GM19238 (cell line): ENCODE results near the gene HSD17B14.
"Not testable (repeated sequence)": the region's sequence is repeated elsewhere in the genome, so short reads cannot be mapped to it uniquely, and the experiment has no call there.

ENCODE experiments used
- DNase-seq: peaks from one replicate; pipeline ENCODE4 v3.0.0; 2011; ENCODE audit warnings: low spot score; ENCODE audit not compliant: insufficient read length

The HSD17B14 gene

DNA sequence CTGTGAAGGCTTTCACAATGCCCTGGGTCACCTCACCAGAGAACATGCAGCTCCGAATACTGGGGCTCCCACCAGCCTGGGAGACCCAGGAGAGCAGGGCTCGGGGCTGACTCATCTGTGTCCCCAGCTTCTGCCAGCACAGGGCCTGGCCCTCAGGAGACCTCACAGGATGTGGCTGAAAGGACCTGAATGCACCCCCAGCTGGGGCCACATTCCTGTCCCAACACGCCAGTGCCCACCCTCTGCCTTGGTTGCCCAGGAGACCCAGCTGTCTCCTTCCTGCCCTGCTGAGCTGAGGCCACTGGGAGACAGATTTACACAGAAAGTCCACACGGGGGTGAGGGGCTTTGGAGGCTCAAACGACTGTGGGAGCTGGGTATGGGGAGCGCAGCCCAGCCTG is 37.4 kb downstream of the HSD17B14 start:
- no peak for DNase-seq

DNA sequence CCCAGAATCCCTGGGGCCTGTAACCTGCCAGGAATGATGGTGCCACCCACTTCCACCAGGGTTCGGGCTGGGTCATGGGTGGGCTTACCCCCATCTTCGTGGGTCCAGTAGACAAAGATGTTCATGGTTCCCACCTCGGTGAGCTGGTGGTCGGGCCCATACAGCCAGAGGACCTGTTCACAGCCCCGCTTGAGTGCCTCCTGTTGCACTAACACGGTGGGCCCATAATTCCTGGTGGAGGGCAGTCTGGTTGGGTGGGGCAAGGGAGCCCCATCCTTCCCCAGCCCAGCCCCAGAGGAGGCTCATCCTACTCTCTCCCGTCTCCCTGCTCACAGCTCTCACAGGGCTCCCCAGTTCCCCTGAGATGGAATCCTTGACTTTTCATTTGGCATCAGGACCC is 39.2 kb downstream of the HSD17B14 start:
- no peak for DNase-seq

- no peak for DNase-seq
Measured at GRCh38 chr19:48796298-48797083, 39.8 kb downstream of the HSD17B14 start.

GRCh38 chr19:48795685-48796070 is 40.6 kb downstream of the HSD17B14 start:
- DNase-seq = no peak

DNA sequence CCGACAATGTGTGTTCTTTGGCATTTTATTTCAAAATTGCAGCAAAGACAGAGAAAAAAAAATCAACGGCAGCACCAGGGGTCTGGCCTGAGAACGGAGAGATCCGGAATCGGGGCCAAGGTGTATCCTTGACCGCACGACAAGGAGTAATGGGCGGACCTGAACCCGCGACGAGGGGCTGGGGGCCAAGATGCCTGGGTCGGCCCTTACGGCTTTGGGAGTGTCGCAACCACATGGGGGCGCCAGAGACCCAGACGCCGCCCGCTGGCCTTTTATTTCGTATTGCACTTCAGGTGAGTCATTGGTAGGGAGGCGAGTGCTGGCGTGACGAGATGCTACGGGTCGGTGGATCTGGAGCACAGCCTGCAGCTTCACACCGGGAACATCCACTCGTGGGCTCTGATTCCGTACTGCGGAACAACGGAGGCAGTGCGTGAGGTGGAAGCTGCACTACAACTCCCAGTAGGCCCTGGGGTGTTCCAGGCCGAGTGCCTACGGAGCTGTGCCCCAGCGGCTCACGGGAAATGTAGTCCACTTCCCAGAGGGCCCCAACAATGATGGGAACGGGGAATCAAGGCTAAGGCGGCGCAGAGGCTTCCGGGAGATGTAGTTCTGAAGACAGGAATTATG is 41.1 kb downstream of the HSD17B14 start:
- DNase-seq = peak; percentile 93

GRCh38 chr19:48794291-48794690 is 42.0 kb downstream of the HSD17B14 start:
- no peak for DNase-seq

GRCh38 chr19:48793271-48793670 is 43.0 kb downstream of the HSD17B14 start:
- DNase-seq = no peak

GRCh38 chr19:48787331-48787730 is 49.0 kb downstream of the HSD17B14 start:
- not testable (repeated sequence) for DNase-seq

DNA sequence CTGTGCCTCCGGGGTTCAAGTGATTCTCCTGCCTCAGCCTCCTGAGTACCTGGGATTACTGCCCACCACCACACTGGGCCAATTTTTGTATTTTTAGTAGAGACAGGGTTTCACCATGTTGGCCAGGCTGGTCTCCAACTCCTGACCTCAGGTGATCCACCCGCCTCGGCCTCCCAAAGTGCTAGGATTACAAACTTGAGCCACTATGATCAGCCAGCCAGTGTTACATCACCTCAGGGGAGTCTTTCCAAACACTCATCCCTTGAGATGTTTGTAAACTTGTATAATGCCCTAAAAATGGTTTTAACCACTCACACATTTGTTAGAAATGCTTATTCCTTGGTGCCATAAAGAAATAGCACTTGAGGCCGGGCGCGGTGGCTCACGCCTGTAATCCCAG is 49.9 kb downstream of the HSD17B14 start:
- not testable (repeated sequence) for DNase-seq

DNA sequence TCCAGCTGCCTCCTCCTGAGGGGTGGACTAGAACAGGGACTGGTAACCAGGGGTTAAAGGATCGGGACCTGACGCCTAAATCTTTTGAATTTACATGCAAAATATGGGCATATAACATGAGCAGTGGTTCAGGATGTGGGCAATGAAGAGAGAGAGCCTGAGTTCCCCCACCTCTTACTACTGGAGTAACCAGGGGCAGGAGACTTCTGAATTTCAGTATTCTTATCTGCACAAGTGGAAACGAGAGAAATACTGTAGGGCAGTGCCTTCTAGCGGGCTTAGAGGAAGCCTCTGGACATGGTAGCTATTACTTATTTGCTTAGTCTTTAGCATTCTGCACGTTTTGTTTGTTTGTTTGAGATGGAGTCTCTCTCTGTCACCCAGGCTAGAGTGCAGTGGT is 51.8 kb downstream of the HSD17B14 start:
- DNase-seq = no peak

DNA sequence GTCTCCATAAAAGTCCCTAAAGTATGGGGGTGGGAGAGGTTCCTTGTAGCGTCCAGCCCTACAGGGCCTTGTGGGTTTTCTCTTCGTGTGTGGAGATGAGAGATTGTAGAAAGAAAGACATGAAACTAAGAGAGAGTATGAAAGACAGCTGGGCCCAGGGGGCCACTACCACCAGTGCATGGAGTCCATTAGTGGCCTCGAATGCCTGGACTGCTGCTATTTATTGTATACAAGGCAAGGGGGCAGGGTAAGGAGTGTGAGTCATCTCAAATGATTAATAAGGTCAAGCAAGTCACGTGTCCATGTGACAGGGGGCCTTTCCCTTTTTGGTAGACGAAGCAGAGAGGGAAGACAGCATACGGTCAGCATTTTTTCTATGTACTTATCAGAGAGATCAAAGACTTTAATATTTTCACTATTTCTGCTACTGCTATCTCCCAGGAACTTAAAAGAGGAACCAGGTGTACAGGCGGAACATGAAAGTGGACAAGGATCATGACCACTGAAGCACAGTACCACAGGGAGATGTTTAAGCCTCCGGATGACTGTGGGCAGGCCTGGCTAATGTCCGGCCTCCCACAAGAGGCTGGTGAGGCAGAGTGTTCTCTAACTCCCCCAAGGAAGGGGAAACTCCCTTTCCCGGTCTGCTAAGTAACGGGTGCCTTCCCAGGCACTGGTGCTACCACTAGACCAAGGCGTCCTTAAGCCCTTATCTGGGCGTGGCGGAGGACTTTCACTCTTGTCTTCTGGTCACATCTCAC is 55.5 kb downstream of the HSD17B14 start:
- DNase-seq = no peak

- no peak for DNase-seq
Measured at GRCh38 chr19:48779636-48780035, 56.7 kb downstream of the HSD17B14 start.

DNA sequence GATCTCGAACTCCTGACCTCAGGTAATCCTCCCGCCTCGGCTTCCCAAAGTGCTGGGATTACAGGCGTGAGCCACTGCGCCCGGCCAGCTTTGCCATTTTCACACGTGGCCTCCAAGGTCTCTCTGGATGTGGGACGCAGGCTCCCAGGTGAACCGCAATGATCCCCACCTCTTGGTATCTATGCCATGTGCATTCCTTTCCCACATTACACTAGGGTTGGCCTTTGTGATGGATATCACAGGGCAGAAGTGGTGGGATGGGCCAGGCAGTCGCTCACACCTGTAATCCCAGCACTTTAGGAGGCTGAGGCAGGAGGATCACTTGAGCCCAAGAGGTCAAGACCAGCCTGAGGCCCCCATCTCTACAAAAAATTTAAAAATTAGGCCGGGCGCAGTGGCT is 58.6 kb downstream of the HSD17B14 start:
- DNase-seq = no peak

GRCh38 chr19:48777139-48777538 is 59.2 kb downstream of the HSD17B14 start:
- no peak for DNase-seq

DNA sequence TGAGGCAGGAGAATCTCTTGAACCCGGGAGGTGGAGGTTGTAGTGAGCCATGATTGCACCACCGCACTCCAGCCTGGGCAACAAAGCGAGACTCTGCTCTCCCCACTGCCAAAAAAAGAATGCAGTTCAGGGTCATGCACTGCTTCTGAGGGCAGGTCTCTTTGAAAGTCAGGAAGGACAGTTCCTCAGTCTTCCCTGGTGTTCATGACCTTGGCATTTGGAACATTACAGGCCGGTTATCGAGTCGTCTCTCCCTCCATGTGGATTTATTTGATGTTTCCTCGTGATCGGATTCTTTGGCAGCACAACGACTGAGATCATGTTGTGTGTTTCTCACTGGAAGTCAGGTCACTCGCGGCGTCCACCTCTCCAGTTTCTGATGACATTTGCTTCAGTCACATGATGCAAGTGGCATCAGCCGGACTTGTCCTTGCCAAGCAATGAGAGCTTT is 63.8 kb downstream of the HSD17B14 start:
- no peak for DNase-seq

DNA sequence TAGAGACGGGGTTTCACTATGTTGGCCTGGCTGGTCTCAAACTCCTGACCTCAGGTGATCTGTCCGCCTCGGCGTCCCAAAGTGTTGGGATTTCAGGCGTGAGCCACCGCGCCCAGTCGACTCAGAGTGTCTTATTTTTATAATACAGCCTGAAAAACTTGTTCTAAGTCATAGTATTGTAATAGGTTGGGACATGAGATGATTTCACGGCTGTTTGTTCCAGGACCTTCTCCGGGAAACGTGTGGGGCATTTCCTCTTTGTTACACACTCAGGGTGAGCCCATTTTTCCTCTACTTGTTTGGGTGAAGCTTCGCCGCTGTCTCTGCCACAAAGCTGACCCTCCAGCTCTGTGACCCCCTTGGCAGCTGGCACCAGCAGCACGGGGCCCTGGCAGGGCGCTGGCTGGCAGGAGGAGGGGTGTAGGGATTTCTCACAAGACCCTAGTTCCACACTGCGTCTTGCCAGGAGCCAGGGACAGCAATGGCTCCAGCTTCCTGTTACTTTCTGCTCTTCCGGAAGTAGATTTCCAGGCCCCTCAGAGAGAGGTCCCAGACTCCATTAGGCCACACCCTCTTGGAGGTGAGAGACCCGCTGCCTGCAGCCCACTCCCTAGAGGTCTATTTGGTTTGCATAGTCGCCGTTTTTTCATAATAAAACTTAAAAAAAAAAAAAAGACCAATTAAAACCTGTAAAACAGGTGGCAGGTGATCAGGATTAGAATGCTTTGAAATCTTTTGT is 65.4 kb downstream of the HSD17B14 start:
- DNase-seq = no peak

DNA sequence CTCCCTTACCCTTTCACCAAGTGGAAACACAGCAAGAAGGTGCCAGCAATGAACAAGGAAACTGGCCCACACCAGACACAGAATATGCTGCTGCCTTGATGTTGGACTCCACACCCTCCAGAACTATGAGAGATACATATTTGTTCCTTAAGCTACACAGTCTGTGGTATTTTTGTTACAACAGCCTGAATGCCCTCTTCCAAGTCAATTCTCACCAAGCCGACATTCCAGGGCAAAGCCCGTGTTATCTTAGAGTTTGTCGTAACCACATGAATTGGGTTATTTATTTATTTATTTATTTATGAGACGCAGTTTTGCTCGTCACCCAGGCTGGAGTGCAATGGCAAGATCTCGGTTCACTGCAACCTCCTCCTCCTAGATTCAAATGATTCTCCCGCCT is 66.0 kb downstream of the HSD17B14 start:
- DNase-seq = no peak

DNA sequence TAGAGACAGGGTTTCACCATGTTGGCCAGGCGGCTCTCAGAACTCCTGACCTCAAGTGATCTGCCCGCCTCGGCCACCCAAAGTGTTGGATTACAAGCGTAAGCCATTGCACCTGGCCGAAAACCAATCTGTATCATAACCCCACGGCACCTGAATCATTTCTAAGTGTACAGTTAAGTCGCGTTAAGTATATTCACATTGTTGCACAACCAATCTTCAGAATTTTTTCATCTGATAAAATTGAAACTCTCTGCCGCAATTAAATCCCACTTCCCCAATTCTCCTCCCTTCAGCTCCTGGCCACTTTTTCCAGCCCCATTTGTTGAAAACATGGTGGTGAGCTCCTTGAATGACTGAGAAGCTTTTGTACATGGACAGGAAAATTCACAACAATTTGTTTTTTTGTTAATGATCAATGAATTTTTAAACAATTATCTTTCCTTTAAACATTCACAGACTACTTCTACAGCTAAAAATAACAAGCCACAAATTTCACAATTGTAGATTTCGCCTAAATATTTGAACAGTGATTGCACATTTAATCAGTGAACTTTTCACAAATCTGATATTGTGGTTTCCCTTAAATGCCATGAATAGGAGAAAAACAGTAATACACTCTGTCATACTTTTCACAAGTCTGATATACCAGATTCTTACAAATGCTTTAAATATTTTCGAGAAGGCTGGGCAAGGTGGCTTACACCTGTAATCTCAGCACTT is 67.1 kb downstream of the HSD17B14 start:
- DNase-seq = no peak

GRCh38 chr19:48768171-48768753 is 68.0 kb downstream of the HSD17B14 start:
- not testable (repeated sequence) for DNase-seq

DNA sequence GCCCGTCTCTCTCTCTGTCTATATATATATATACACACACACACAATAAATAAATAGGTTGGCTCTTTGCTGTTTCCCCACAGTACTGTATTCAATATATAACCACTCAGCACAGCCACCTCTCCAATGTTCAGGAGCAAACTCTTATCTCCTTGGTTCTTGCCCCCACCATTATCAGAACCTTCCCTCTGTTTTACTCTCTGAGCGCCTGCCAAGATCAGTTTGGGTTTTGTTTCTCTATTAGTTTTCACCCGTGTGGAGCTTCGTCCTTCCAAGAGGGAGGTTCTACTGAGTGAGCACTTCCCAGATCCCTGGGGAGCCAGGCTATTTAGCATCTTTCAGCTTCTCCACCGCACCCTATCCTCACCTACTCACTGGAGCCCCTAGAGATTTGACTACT is 70.5 kb downstream of the HSD17B14 start:
- not testable (repeated sequence) for DNase-seq
